NCI-H1105 (cell line): Measurements from ENCODE around the gene RNF130.

Experiments used
- DNase-seq: peaks from one replicate; lab custom pipeline; 2025; lab: John Stamatoyannopoulos, UW

Gene RNF130

GRCh38 chr5:179915406-179915935, 156.1 kb downstream of the RNF130 start:
- DNase-seq, result no peak

- no peak for DNase-seq
These were observed 157.4 kb downstream of the RNF130 start for GRCh38 chr5:179914032-179914755.

GRCh38 chr5:179913461-179913860, 158.1 kb downstream of the RNF130 start:
- no peak for DNase-seq

DNA sequence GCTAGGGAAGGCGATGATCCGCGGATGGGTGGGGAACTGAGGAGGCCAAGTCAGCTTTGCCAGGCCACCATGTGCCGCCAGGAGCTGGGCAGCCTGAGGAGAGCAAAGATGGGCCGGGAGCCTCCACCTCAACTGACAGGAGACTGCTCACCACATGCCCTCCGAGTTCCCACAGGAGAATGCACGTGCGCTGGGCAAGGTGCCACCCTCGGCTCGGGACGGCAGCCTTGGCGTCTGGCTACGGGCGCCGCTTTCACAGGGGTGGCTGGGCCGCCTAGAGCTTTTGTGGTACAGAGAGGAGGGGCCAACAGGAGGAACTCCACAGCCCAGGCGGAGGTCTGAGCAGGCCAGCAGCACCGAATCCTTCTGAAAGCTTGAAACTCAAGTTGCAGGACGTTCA, 158.6 kb downstream of the RNF130 start:
- DNase-seq, result no peak

- no peak for DNase-seq
These were observed 159.2 kb downstream of the RNF130 start for GRCh38 chr5:179912386-179912785.

DNA sequence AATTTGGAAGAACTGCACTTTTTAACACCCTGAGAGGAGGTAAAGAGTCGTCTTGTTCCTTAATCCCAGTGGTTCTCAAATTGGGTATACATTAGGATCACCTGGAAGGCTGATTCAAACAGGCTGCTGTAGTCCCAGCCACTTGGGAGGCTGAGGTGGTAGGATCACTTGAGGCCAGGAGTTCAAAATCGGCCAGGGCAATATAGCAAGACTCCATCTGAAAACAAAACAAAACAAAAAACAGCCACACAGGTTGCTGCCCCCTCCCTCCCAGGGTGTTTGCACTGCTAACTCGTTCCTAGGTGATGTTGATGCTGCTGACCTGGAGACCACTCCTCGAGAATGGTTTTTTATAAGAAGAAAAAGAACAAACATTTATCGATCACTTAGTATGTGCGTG, 162.3 kb downstream of the RNF130 start:
- DNase-seq, result no peak

GRCh38 chr5:179908528-179908927, 163.0 kb downstream of the RNF130 start:
- no peak for DNase-seq

DNA sequence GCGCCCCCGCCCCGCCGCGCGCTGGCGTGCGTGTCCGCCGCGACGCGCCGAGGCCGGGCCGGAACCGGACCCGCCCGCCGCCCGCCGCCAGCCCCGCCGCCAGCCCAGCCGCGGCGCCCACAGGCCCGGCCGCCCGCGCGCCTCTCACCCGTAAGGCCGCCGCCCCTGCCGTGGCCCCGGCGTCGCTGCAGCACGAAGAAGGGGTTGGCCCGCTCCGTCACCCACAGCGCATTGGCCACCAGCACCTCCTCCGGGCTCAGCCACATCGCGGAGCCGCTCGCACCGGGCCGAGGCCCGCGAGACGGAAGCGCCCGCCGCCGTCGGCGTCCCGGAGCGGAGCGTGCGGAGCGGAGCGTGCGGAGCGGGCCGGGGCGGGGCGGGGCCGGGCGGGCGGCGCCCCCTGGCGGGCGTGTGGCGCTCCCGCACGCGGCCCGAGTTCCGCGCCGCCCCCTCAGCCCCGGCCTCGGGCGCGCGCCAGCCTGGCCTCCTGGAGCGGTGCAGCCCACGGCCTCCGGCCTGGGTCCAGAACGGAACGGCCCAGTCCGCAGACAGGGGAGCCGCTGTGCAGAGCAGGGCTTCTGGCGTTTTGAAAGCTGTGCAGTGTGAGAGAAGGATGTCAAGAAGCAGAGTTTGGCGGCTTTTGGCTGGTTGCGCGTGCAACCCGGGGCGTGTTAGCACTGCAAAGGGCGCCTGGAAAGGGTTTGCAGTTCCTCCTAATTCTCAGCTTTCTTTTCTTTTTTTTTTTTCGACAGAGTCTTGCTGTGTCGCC, 163.8 kb downstream of the RNF130 start, which contains the start of gene TBC1D9B:
Gene TBC1D9B (minus strand): TSS at position 342 of the 769 bp plus-strand sequence. CDS start 76 bp downstream, at position 266.
- DNase-seq, result no peak

DNA sequence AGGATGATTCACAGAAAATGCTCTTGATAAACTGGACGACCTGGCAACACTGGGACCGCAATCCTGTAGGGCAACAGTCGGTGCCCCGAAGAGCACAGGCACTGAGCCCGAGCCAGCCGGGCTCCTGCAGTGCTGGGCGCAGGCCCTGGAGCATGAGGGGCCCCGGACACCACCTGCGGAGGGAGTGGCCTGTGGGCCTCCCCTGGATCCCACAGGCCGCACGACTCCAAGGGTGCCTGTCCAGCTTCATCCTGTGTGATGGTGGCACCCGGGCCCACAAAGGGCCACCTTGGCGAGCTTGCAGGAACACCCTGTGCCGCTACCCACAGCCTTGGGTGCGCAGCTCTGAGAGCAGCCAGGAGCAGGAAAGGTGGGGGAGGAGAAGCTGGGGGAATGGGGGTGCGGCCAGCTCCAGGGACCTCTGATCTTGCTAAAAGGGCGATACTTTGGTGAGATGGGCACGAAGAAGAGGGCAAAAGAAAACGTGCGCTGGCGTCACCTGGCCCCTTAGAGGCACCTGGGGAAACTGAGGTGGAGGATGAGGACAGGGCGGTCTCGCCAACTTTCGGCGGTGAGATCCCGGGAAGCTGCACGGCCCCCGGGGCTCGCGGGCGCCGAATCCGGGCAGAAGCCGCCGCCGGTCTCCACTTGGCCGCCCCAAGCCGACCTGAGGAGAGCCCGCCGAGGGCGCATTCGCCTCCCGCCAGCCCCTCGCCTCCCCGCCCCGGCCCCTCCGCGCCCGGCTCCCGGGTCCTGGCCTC, 164.6 kb downstream of the RNF130 start:
- no peak for DNase-seq

- DNase-seq, result no peak
These were observed 165.2 kb downstream of the RNF130 start for GRCh38 chr5:179906294-179906794.

DNA sequence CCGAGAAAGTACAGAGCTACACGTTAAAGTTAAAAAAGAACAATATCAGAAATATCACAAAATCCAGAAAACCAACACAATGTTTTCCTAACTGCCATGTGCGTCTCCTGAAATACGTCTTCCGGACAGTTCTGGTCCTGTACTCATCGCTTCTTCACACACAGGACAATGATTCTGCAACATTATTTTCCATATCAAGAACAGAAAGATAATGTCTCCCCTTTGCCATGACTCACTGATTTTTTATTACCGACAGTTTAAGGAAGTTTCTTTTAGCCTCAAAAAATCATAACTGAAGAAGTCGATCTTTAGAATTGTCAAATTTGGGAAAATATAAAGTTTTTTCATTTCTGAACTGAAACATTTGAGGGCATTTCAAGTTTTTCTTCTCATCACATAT, 166.4 kb downstream of the RNF130 start:
- no peak for DNase-seq
